ENCODE results near the gene OTOGL. TPM values are rescaled to one million over a fixed set of nuclear protein-coding genes. Genes with fewer than 3 reads are reported as not detected.

OTOGL gene
- total and polyA plus RNA-seq, 8 donors: 0.19 to 2.9 (median 0.33) TPM

GRCh38 chr12:80374615-80375014 lies 275.3 kb downstream of the OTOGL start:
- no peaks in the 10 kb centered on the region for H3K9me3 ChIP-seq
- no peak overlapping the region for H3K4me3 ChIP-seq
- no peaks in the 10 kb centered on the region for H3K27me3 ChIP-seq
- H3K4me1 ChIP-seq: no peaks in the 10 kb centered on the region
- no peak for DNase-seq
- no peak for FAIRE-seq
- H3K36me3 ChIP-seq: no peaks in the 10 kb centered on the region
- no peak for TF ChIP-seq CTCF (IDR thresholded peaks at IDR 0.05)
- H3K27ac ChIP-seq: no peak overlapping the region
- intact Hi-C loops (cut with DNase I): no loop called here
- ATAC-seq: no peak

GRCh38 chr12:80377140-80377794 lies 277.9 kb downstream of the OTOGL start:
- Histone ChIP-seq H3K27ac (no peak overlapping the region), H3K4me3 (no peak overlapping the region), H3K9me3 (no peaks in the 10 kb centered on the region), H3K4me1 (no peaks in the 10 kb centered on the region), H3K36me3 (no peaks in the 10 kb centered on the region), H3K27me3 (no peaks in the 10 kb centered on the region)
- FAIRE-seq (no peak), ATAC-seq (no peak), DNase-seq (no peak)
- intact Hi-C loops (cut with DNase I): no loop called here
- TF ChIP-seq CTCF (IDR thresholded peaks at IDR 0.05): no peak
- 57 to 64% methylated on average over 4 of the region's 4 CpGs for WGBS, 2 donors

GRCh38 chr12:80381121-80381520 lies 281.8 kb downstream of the OTOGL start:
- H3K4me3 ChIP-seq: no peak overlapping the region
- ATAC-seq (no peak), DNase-seq (no peak), FAIRE-seq (no peak)
- H3K9me3 ChIP-seq: no peaks in the 10 kb centered on the region
- TF ChIP-seq CTCF (IDR thresholded peaks at IDR 0.05): no peak
- H3K27me3 ChIP-seq: no peaks in the 10 kb centered on the region
- H3K27ac ChIP-seq: no peak overlapping the region
- no peaks in the 10 kb centered on the region for H3K36me3 ChIP-seq
- intact Hi-C loops (cut with DNase I): no loop called here
- H3K4me1 ChIP-seq: no peaks in the 10 kb centered on the region

DNA sequence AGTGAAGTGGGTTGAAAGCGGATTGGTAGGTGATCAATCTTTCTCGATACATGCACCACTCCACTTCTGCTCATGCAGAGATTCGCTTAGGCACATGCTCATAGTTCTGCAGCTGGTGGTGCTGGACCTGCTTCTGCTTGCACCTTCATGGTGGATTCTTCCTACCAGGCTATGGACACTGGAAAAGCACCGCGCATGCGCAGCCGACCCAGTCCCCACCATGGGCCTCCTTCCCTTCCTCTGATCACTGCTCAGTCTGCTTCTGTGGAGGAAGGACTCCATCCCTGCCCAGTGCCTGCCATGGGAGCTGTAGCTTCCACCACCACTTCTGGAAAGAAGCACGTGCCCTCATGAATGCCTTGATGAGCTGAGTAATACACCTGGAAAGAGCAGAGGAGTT lies 282.9 kb downstream of the OTOGL start:
- no peak for ATAC-seq

More for the DNA sequence above, 282.9 kb downstream of the OTOGL start:
- Histone ChIP-seq H3K27ac (no peak overlapping the region), H3K27me3 (no peaks in the 10 kb centered on the region), H3K9me3 (no peaks in the 10 kb centered on the region), H3K4me3 (no peak overlapping the region), H3K36me3 (no peaks in the 10 kb centered on the region), H3K4me1 (no peaks in the 10 kb centered on the region)
- no peak for TF ChIP-seq CTCF (IDR thresholded peaks at IDR 0.05)
- FAIRE-seq (no peak), DNase-seq (no peak)
- WGBS, 2 donors: 82 to 91% methylated on average over 8 of the region's 8 CpGs
- intact Hi-C loops (cut with DNase I): no loop called here
